Measurements from ENCODE around the gene PTPRS.

PTPRS gene

GRCh38 chr19:5334366-5334739, 6.3 kb downstream of the PTPRS start:
- no peak overlapping the region for H3K4ac ChIP-seq (ENCODE audit: low read length)
- H2BK5ac ChIP-seq (ENCODE audit: low read length) = no peak overlapping the region
- no peak overlapping the region for H3K27ac ChIP-seq (replicated peaks; ENCODE audit: low read length)
- no peak for DNase-seq (ENCODE audit: low spot score)
- H3K4me3 ChIP-seq (ENCODE audit: low read length in 2 of 2) = no peak overlapping the region
- no peaks in the 10 kb centered on the region for H3K9me3 ChIP-seq (replicated peaks in 1 of 2; ENCODE audit: control insufficient read depth in 2 of 2, insufficient read depth in 1 of 2, low read depth in 1 of 2, low read length in 2 of 2)
- no peak overlapping the region for H3K4me2 ChIP-seq (ENCODE audit: insufficient read depth, low read length, poor library complexity, severe bottlenecking)
- no peak overlapping the region for H3K14ac ChIP-seq (ENCODE audit: low read length)
- no peak overlapping the region for H4K8ac ChIP-seq (ENCODE audit: low read depth, low read length)
- H2BK120ac ChIP-seq (ENCODE audit: low read depth, low read length) = no peak overlapping the region
- no peak overlapping the region for H2AK5ac ChIP-seq (ENCODE audit: low read depth, low read length)
- H3K4me1 ChIP-seq (ENCODE audit: control insufficient read depth in 2 of 2, insufficient read depth in 1 of 2, low read depth in 1 of 2, low read length in 2 of 2) = peaks cover 18 to 20% of the 10 kb centered on the region in 2 donors
- H2BK12ac ChIP-seq (ENCODE audit: low read length) = no peak overlapping the region
- no peak overlapping the region for H3K18ac ChIP-seq (ENCODE audit: low read length)
- no peak overlapping the region for H2BK15ac ChIP-seq (ENCODE audit: low read length)
- no peaks in the 10 kb centered on the region for H3K27me3 ChIP-seq (ENCODE audit: control insufficient read depth in 3 of 3, insufficient read depth in 3 of 3, low read depth in 1 of 3, low read length in 3 of 3)
- peaks cover 18 to 49% of the 10 kb centered on the region in 2 donors for H3K36me3 ChIP-seq (replicated peaks in 1 of 2; ENCODE audit: control insufficient read depth in 2 of 2, insufficient read depth in 2 of 2, low read length in 2 of 2)
- no peak overlapping the region for H3K9ac ChIP-seq (ENCODE audit: low read depth, low read length, poor library complexity)
- WGBS, 2 donors (ENCODE audit: extremely low coverage in 2 of 2, insufficient read length in 2 of 2, insufficient replicate concordance in 1 of 2) = no CpG with 5 or more reads among the region's 10 CpGs
- peaks cover 25% of the 10 kb centered on the region for H3K79me1 ChIP-seq (ENCODE audit: low read depth, low read length)
- H2AFZ ChIP-seq (ENCODE audit: low read length) = no peak overlapping the region
- H4K91ac ChIP-seq (ENCODE audit: low read depth, low read length, poor library complexity) = no peak overlapping the region
- H3K23ac ChIP-seq (ENCODE audit: low read depth, low read length, poor library complexity) = no peak overlapping the region

- whole genome bisulfite sequencing, 2 donors (ENCODE audit: extremely low coverage in 2 of 2, insufficient read length in 2 of 2, insufficient replicate concordance in 1 of 2) = no CpG with 5 or more reads among the region's 17 CpGs
- Histone ChIP-seq H3K9ac (ENCODE audit: low read depth, low read length, poor library complexity) (no peak overlapping the region), H3K4me2 (ENCODE audit: insufficient read depth, low read length, poor library complexity, severe bottlenecking) (no peak overlapping the region), H3K27me3 (ENCODE audit: control insufficient read depth in 3 of 3, insufficient read depth in 3 of 3, low read depth in 1 of 3, low read length in 3 of 3) (no peaks in the 10 kb centered on the region), H3K23ac (ENCODE audit: low read depth, low read length, poor library complexity) (no peak overlapping the region), H4K8ac (ENCODE audit: low read depth, low read length) (no peak overlapping the region), H3K14ac (ENCODE audit: low read length) (no peak overlapping the region), H3K18ac (ENCODE audit: low read length) (no peak overlapping the region), H3K36me3 (replicated peaks in 1 of 2; ENCODE audit: control insufficient read depth in 2 of 2, insufficient read depth in 2 of 2, low read length in 2 of 2) (peaks cover 21 to 54% of the 10 kb centered on the region in 2 donors), H4K91ac (ENCODE audit: low read depth, low read length, poor library complexity) (no peak overlapping the region), H2BK15ac (ENCODE audit: low read length) (no peak overlapping the region), H3K4ac (ENCODE audit: low read length) (no peak overlapping the region), H3K79me1 (ENCODE audit: low read depth, low read length) (peaks cover 21% of the 10 kb centered on the region), H3K27ac (replicated peaks; ENCODE audit: low read length) (no peak overlapping the region), H2BK12ac (ENCODE audit: low read length) (no peak overlapping the region), H2AFZ (ENCODE audit: low read length) (no peak overlapping the region), H3K9me3 (replicated peaks in 1 of 2; ENCODE audit: control insufficient read depth in 2 of 2, insufficient read depth in 1 of 2, low read depth in 1 of 2, low read length in 2 of 2) (no peaks in the 10 kb centered on the region), H3K4me1 (ENCODE audit: control insufficient read depth in 2 of 2, insufficient read depth in 1 of 2, low read depth in 1 of 2, low read length in 2 of 2) (peaks cover 15 to 18% of the 10 kb centered on the region in 2 donors), H2BK120ac (ENCODE audit: low read depth, low read length) (no peak overlapping the region), H2BK5ac (ENCODE audit: low read length) (no peak overlapping the region), H3K4me3 (ENCODE audit: low read length in 2 of 2) (no peak overlapping the region), H2AK5ac (ENCODE audit: low read depth, low read length) (no peak overlapping the region)
- DNase-seq (ENCODE audit: low spot score) = no peak
Measured at GRCh38 chr19:5333581-5334365, 6.8 kb downstream of the PTPRS start.

GRCh38 chr19:5332501-5332900, 8.1 kb downstream of the PTPRS start:
- Histone ChIP-seq H2BK12ac (ENCODE audit: low read length) (no peak overlapping the region), H3K4me1 (ENCODE audit: control insufficient read depth in 2 of 2, insufficient read depth in 1 of 2, low read depth in 1 of 2, low read length in 2 of 2) (peaks cover 7 to 12% of the 10 kb centered on the region in 2 donors), H3K27ac (replicated peaks; ENCODE audit: low read length) (no peak overlapping the region), H3K36me3 (replicated peaks in 1 of 2; ENCODE audit: control insufficient read depth in 2 of 2, insufficient read depth in 2 of 2, low read length in 2 of 2) (peaks cover 25 to 54% of the 10 kb centered on the region in 2 donors), H3K4ac (ENCODE audit: low read length) (no peak overlapping the region), H3K4me3 (ENCODE audit: low read length in 2 of 2) (no peak overlapping the region), H4K91ac (ENCODE audit: low read depth, low read length, poor library complexity) (no peak overlapping the region), H2BK120ac (ENCODE audit: low read depth, low read length) (no peak overlapping the region), H2AK5ac (ENCODE audit: low read depth, low read length) (no peak overlapping the region), H3K4me2 (ENCODE audit: insufficient read depth, low read length, poor library complexity, severe bottlenecking) (no peak overlapping the region), H4K8ac (ENCODE audit: low read depth, low read length) (no peak overlapping the region), H3K23ac (ENCODE audit: low read depth, low read length, poor library complexity) (no peak overlapping the region), H3K79me1 (ENCODE audit: low read depth, low read length) (peaks cover 22% of the 10 kb centered on the region), H2BK15ac (ENCODE audit: low read length) (no peak overlapping the region), H3K18ac (ENCODE audit: low read length) (no peak overlapping the region), H2AFZ (ENCODE audit: low read length) (no peak overlapping the region), H2BK5ac (ENCODE audit: low read length) (no peak overlapping the region), H3K9me3 (replicated peaks in 1 of 2; ENCODE audit: control insufficient read depth in 2 of 2, insufficient read depth in 1 of 2, low read depth in 1 of 2, low read length in 2 of 2) (no peaks in the 10 kb centered on the region), H3K9ac (ENCODE audit: low read depth, low read length, poor library complexity) (no peak overlapping the region), H3K14ac (ENCODE audit: low read length) (no peak overlapping the region), H3K27me3 (ENCODE audit: control insufficient read depth in 3 of 3, insufficient read depth in 3 of 3, low read depth in 1 of 3, low read length in 3 of 3) (no peaks in the 10 kb centered on the region)
- no CpG with 5 or more reads among the region's 11 CpGs for WGBS, 2 donors (ENCODE audit: extremely low coverage in 2 of 2, insufficient read length in 2 of 2, insufficient replicate concordance in 1 of 2)
- DNase-seq (ENCODE audit: low spot score) = no peak

- Histone ChIP-seq H3K4me2 (ENCODE audit: insufficient read depth, low read length, poor library complexity, severe bottlenecking) (no peak overlapping the region), H4K91ac (ENCODE audit: low read depth, low read length, poor library complexity) (no peak overlapping the region), H3K14ac (ENCODE audit: low read length) (no peak overlapping the region), H3K9ac (ENCODE audit: low read depth, low read length, poor library complexity) (no peak overlapping the region), H3K9me3 (replicated peaks in 1 of 2; ENCODE audit: control insufficient read depth in 2 of 2, insufficient read depth in 1 of 2, low read depth in 1 of 2, low read length in 2 of 2) (no peaks in the 10 kb centered on the region), H3K4me1 (ENCODE audit: control insufficient read depth in 2 of 2, insufficient read depth in 1 of 2, low read depth in 1 of 2, low read length in 2 of 2) (peaks cover 5 to 7% of the 10 kb centered on the region in 2 donors), H2BK12ac (ENCODE audit: low read length) (no peak overlapping the region), H4K8ac (ENCODE audit: low read depth, low read length) (no peak overlapping the region), H3K4ac (ENCODE audit: low read length) (no peak overlapping the region), H3K36me3 (replicated peaks in 1 of 2; ENCODE audit: control insufficient read depth in 2 of 2, insufficient read depth in 2 of 2, low read length in 2 of 2) (peaks cover 25 to 51% of the 10 kb centered on the region in 2 donors), H2BK5ac (ENCODE audit: low read length) (no peak overlapping the region), H3K27ac (replicated peaks; ENCODE audit: low read length) (no peak overlapping the region), H2BK15ac (ENCODE audit: low read length) (no peak overlapping the region), H3K79me1 (ENCODE audit: low read depth, low read length) (peaks cover 25% of the 10 kb centered on the region), H2BK120ac (ENCODE audit: low read depth, low read length) (no peak overlapping the region), H2AFZ (ENCODE audit: low read length) (no peak overlapping the region), H3K27me3 (ENCODE audit: control insufficient read depth in 3 of 3, insufficient read depth in 3 of 3, low read depth in 1 of 3, low read length in 3 of 3) (no peaks in the 10 kb centered on the region), H3K4me3 (ENCODE audit: low read length in 2 of 2) (no peak overlapping the region), H3K23ac (ENCODE audit: low read depth, low read length, poor library complexity) (no peak overlapping the region), H2AK5ac (ENCODE audit: low read depth, low read length) (no peak overlapping the region), H3K18ac (ENCODE audit: low read length) (no peak overlapping the region)
- no CpG with 5 or more reads among the region's 13 CpGs for WGBS, 2 donors (ENCODE audit: extremely low coverage in 2 of 2, insufficient read length in 2 of 2, insufficient replicate concordance in 1 of 2)
- no peak for DNase-seq (ENCODE audit: low spot score)
Measured at GRCh38 chr19:5331790-5332189, 8.8 kb downstream of the PTPRS start.
